Measurements from ENCODE around the gene TBX18.

TBX18 gene

DNA sequence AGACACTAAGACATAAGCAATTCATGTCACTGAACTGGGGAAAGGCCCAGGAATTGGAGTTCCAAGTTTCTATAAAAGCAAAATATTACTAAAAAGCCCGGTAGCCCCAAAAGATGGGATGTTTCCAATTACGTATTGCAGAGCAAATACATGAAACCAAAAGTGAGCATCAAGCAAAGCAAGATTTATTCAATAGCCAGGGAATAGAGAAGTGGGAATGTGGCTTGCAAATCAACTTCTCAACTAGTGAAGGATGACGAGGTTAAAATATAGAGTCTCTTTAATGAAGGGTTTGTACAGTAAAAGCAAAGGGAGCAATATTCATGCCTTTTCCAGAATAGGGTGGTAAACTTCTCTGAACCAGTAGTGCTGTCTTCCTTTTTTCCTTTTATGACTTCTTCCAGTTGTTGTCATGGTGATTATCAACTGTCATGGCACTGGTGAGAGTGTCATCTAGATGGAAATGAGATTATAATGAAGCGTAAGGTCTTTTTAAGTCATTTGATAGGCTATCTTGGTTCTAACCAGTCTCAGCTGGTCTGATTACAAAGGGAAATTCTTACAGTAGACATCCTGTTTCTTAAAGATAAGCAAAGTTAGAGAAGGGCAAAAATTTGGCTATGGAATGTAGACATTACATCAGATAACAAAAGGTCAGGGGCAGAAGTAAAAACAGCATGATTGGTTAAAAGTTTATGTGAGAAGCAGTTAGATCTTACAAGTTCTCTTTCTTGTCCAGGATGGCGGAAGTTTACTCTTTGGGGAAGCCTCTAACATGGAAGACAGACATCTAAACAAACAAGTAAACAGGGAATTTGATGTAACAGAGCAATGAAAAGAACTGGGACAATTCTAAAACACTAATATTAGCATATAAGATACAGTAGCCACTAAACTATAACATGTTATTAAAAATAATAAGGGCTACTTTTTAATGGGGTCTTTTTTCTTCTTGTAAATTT is 96.9 kb downstream of the TBX18 start:
- DNase-seq: no peak

DNA sequence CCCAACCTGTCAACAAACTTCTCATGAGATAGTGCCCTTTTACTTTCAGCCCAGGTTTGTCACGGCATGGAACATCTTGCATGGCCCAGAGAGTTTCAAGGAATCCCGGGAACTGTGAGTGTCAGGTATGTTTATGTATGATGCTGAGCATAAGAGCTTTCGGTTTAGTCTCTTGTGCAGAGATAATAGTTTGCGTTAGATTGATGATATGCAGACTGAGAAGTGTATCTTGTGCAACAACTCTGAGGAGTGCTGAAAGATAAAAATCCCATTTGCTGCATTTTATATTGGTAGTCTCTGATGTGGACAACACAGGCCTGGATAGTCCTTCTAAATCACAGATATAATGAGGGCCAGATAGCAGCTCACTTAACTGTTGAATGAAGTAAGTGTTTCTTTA is 99.0 kb downstream of the TBX18 start:
- no peak for DNase-seq

DNA sequence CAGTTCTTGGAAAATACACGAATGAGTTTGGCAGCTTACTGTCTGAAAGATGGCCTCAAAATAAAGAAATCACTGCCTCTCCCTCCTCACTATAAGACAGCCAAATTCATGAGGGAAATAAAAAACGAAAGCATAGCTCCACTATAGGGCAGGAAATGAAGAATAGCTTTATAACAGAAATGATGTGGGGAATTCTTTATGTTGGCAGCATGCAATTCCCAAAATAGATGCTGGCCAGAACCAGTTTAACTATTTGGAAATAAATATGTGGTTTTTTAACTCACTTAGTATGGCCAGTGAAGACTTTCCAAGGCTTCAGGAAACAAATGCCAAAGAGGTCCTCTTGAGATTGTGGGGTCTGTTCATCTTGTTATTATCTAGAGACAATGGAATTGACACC is 100.5 kb downstream of the TBX18 start:
- DNase-seq: no peak

DNA sequence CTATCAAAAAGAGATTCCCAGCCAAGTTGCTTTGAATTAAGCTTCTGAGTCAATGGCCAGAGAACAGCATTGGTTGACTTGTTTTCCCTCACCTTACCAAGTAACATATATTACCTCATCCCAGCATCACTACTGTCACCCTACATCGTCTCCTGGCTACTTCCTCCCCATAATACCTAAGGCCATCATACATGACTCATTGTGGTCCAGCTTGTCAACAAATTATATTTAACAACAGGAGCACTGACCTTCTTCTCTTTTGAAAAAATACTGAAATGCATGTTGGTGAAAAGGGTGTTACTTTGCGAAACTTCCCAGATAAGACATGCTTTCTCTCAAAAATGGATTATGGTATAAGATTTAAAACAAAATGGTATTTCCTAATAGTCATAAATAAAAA is 106.9 kb downstream of the TBX18 start:
- DNase-seq: no peak

DNA sequence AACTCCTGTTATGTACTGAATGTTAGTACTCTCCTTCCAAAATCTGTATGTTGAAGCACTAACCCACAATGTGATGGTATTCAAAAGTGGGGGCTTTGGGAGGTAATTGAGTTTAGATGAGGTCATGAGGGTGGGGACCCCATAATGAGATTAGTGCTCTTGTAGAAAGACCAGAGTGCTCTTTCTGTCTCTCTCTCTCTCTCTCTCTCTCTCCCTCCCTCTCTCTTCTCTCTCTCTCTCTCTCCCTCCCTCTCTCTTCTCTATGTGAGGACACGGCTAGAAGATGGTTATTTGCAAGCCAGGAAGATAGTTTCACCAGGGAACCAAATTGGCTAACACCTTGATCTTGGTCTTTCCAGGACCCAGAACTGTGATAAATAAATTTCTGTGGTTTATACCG is 107.4 kb downstream of the TBX18 start:
- DNase-seq: no peak

DNA sequence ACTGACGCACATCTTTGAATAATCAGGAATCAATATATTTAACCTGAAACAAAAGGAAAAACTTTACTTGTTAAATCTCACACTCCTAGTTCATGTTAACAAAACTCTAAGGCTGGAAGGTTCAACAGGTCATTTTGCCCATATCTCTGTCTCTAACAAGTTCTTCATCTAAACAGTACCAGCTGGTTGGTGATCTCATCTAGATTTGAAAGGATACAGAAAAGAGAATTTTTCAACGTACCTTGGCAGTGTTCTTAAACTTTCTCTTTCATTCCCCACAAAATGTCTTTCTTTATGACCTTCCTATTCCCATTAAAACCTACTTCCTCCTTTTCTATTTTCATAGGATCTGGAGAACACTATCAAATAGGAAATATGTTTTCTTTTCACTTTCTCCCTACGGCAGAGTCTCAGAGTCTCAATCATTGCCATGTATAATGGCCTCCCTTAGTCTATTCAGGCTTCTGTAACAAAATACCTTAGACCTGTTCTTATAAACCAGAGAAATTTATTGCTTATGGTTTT is 111.3 kb downstream of the TBX18 start:
- no peak for DNase-seq

DNA sequence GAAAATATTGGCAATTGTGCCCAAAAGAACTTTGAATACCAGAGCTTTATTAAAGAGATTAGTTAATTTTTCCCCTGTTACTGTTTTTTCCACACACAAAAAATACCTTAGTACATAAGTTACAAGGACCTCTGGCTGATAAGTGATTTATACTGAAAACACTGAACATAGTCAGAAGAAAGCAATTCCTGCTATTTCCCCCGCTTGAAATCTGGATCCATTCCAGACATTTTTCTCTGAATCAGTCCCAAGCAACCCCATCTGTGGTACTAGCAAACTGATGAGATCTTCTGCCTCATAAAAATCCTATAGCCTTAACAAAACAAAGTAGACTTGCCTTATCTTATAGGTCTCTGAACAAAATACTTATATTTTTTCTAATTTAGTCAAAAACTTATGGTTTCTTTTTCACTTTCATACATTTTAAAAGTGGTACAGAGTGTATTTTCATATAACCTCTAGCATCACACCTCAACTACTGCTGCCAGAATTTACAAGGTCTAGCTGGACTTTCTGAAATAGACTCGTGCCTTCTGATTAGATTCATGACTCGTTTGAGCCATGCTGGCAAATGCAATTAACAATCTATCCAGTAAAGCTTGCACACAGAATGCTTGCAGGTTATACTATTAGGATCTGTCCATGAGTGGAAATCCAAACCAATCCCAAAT is 111.9 kb downstream of the TBX18 start:
- no peak for DNase-seq

DNA sequence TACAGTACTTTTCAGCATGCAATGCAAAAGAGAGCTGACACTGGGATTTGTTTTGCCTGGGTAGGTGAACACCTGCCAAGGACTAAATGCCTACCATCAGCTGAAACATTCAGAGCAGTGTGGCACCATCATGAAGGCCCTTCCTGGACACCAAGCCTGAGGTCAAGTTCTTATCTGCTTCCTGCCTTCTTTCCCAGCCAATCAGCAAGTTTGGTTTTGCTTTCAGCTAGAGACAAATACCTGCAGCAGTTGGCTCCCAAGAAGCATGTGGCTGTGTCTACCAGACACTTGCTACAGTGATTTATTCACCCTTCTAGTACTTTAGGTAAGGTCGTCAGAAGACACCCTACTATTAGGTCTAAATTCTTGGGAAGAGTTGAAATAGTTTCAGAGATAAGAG is 112.8 kb downstream of the TBX18 start:
- DNase-seq: no peak

DNA sequence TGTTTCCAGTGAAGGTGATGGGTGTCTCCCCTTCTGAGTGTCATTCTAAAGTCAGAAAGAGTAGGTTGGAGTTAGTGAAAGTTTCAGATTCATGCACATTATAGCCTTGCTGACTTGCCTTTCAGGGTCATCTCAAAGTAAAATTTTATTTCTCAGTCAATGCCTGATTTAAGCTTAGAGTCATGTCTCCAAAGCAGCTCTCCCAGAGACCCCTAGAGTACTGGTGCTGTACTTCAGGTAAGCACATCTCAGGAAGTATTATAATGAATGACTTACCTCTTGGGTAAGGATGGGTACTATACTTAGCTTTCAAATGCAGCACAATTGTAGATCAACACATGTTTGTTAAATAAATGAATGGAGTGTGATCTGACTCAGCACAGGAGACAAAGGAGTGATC is 116.0 kb downstream of the TBX18 start:
- DNase-seq: no peak

DNA sequence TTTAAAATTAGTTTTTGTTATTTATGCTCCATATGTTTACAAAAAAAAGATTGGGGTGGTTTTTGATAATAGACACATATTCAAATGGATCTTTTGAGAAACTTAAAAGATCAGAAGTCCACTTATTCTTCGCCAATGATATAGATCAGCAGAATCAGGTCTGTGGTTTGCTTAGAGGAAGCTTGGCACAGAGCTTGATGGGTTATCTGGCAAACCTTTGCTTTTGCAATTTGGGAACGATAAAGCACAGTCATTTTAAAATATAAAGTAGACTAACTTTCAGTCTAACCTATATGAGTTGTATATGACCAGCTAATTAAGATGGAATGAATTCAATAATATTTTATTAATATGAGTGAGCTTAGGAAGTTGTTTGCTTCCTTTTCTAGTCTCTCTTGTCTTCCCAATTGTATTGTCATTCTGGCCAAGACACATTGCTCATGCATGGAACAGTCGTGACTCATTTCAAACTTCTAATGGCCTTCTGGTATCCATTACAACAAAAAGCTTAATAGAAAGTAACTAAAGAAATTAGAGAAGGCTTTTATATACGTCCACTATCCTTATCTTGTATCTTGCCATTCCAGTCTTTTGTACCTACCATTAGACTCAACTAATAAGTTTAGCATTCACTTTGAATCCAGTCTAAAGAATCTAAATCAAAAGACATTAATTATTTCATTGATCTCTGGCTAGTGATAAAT is 118.7 kb downstream of the TBX18 start:
- DNase-seq: no peak

DNA sequence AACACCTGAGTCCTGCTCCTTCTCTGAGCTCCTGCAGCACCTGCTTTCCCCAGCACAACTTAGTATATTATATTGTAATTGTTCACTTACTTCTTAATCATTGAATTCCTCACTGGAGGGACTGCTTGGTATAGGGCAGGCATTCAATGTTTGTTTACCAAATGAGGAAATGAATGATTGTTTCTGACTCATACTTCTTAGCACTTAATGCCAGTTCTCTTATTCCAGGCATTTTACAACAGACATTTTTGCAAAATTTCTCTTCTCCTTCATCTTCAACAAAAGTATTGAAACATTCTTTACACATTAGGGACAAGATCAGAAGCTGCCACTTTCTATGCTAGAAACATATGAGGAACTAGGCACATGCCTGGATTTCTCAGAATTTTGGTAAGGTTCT is 119.4 kb downstream of the TBX18 start:
- DNase-seq: no peak

DNA sequence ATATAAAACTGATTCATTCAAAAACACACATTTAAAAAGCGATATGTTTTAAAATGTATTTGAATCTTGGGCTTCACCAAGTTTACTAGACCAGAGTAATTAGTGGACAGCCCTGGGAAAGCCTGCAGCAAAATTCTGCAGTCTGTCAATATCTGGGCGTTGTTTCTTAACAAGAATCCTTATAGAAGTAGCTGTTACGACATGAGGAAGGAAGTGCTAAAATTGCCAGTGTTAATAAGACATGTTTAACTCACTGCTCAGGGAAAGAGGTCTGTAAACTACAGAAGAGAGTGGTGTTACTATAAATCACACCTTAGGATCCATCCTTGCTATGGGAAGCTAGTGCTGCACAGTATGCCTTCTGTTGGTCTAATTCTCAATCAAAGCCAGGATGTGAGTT is 120.6 kb downstream of the TBX18 start:
- no peak for DNase-seq

DNA sequence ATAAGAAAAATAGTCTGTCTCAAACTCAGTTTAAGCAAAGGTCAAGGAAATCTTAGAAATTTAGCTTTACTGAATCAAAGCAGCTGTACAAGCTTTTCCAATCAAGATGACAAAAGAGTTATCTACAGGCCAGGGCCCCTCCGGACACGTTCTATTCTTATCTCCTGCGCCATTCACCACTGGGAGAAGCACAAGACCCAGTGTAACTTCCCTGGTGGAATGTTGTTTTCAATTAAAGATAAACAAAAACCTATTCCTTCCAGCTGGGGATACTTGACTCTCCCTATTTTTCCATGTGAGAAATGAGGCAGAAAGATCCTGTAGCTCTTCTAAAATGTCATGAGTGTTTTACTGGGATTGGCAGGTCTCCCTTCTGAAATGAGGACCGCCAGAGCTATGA is 123.3 kb downstream of the TBX18 start:
- no peak for DNase-seq

DNA sequence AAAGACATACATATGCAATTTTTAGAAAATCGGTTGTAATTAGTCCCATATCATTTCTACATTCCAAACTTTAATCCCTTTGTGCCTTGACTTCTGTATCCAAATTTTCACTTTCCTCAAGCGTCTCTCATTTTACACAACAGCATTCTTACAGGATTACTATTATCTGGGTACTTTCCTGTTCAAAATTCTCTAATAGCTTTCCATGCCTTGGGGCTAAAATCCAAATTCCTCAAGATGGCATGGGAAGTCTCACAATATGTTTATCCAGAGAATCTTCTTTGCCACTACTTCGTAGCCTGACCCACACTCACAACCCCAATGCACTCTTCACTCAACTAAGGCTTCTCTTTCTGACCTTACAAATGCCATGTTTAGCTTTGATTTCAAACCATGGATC is 125.0 kb downstream of the TBX18 start:
- no peak for DNase-seq

DNA sequence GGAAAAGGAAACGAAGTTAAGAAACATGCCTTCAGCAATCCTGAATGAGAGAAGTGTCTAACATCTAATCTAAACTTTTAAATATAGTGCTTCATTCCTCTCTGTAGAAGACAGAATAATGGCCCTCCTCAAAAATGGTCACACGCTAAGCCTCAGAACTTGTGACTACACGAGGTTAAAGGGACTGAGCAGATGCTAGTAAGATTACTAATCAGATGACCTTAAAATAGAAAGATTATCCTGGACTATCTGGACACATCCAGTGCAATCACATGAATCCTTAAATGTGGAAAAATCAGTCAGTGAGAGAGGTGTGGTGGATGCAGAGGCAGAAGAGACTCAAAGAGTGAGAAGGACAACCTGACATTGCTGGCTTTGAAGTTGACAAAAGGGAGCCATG is 126.1 kb downstream of the TBX18 start:
- no peak for DNase-seq

Data from activated CD4-positive, CD25-positive, alpha-beta regulatory T cell (primary cell).